Hepatocyte (in vitro differentiated cells): ENCODE measurements around the gene EPHB2.

ENCODE experiments used
- EZH2 ChIP-seq: fragments of 200-600 bp; sonication (generic); IDR thresholded peaks from 2 replicates; pipeline ENCODE4 v1.6.1; 2016; ENCODE audit warnings: antibody characterized with exemption, mild to moderate bottlenecking, borderline replicate concordance
- TF ChIP-seq, protein P1 (sequence below): fragments of 200-600 bp; sonication (generic); IDR thresholded peaks from 2 replicates; pipeline ENCODE4 v1.5.1; 2016; ENCODE audit warnings: antibody characterized with exemption, mild to moderate bottlenecking; ENCODE audit not compliant: poor library complexity

DNA sequence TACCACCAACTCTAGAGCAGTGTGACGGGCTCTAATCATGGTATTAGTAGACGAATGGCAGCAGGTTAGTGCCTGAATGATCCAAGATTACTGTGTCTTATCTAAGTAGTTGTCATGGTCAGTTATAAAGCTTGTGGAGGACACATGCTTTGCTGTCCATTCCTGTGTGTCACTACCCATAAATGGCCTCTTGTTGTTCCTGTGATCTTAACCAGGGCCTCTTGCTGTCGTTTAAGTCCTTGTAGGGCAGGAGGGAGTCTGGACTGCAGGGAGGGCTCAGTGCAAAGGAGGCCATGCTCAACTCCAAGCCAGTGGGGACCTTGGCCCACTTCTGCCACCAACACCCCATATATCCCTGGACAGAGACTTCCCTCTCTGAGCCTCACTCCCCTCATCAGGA, 130.5 kb downstream of the EPHB2 start:
- TF ChIP-seq, protein P1, sequence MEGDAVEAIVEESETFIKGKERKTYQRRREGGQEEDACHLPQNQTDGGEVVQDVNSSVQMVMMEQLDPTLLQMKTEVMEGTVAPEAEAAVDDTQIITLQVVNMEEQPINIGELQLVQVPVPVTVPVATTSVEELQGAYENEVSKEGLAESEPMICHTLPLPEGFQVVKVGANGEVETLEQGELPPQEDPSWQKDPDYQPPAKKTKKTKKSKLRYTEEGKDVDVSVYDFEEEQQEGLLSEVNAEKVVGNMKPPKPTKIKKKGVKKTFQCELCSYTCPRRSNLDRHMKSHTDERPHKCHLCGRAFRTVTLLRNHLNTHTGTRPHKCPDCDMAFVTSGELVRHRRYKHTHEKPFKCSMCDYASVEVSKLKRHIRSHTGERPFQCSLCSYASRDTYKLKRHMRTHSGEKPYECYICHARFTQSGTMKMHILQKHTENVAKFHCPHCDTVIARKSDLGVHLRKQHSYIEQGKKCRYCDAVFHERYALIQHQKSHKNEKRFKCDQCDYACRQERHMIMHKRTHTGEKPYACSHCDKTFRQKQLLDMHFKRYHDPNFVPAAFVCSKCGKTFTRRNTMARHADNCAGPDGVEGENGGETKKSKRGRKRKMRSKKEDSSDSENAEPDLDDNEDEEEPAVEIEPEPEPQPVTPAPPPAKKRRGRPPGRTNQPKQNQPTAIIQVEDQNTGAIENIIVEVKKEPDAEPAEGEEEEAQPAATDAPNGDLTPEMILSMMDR: no peak
- TF ChIP-seq EZH2: no peak
